ENCODE measurements around the gene S100A1. TPM values are rescaled to one million over a fixed set of nuclear protein-coding genes. Genes with fewer than 3 reads are reported as not detected.

S100A1 gene
- total RNA-seq, 2 experiments from 2014 or later, result not detected

DNA sequence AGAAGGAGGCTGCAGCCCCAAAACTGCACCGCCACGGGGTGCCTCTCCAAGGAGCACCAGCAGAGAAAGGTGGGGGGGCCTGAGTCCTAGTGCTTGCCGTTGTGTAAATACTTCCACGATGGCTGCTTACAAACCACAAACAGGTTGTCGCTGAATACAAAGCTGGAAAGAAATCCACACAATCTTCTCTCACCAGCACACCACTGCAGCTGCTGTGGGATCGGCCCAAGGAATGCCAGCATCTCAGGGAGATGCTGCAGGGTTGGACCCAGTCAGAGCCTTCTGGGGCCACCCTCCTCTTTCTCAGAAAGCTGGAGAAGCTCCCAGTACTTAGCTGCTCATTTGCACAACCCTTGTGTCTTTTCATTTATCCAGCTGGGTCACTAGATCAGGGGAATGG lies 9.1 kb upstream of the S100A1 start:
- Mint-ChIP-seq H3K27me3 (no peaks in the 10 kb centered on the region), H3K27ac (no peak overlapping the region), H3K9me3 (no peaks in the 10 kb centered on the region), H3K4me3 (no peak overlapping the region), H3K36me3 (ENCODE audit: low read depth) (no peaks in the 10 kb centered on the region), H3K4me1 (ENCODE audit: low read depth) (peaks cover 5% of the 10 kb centered on the region)
- intact Hi-C loops (cut with DNase I, micrococcal nuclease), result loop anchor here in 1 of 2 experiments (5.0 kb wide), 1 partner anchor 47 kb away; no protein-coding TSS in a partner anchor
- Histone ChIP-seq H3K27ac (ENCODE audit: low read depth in 1 of 2, low read length in 2 of 2) (no peak overlapping the region), H3K36me3 (ENCODE audit: insufficient read depth, low read length) (no peaks in the 10 kb centered on the region), H3K4me3 (ENCODE audit: low read length) (no peak overlapping the region), H3K4me1 (ENCODE audit: insufficient read depth, low read length) (peaks cover 7% of the 10 kb centered on the region), H3K27me3 (ENCODE audit: control insufficient read depth in 1 of 2, insufficient read depth in 2 of 2, low read length in 2 of 2) (no peaks in the 10 kb centered on the region), H3K9me3 (ENCODE audit: control insufficient read depth in 1 of 2, insufficient read depth in 1 of 2, low read length in 2 of 2) (no peaks in the 10 kb centered on the region)
- POLR2A ChIA-PET, result interaction anchor here (1.8 kb wide), 1 partner anchor 15 kb away, joined by 9 read pairs; the partner anchor contains the start of gene CHTOP
- ATAC-seq (ENCODE audit: poor library complexity) (no peak), DNase-seq (no peak)
- CTCF ChIA-PET, result no interaction called here
- TF ChIP-seq, protein P1, sequence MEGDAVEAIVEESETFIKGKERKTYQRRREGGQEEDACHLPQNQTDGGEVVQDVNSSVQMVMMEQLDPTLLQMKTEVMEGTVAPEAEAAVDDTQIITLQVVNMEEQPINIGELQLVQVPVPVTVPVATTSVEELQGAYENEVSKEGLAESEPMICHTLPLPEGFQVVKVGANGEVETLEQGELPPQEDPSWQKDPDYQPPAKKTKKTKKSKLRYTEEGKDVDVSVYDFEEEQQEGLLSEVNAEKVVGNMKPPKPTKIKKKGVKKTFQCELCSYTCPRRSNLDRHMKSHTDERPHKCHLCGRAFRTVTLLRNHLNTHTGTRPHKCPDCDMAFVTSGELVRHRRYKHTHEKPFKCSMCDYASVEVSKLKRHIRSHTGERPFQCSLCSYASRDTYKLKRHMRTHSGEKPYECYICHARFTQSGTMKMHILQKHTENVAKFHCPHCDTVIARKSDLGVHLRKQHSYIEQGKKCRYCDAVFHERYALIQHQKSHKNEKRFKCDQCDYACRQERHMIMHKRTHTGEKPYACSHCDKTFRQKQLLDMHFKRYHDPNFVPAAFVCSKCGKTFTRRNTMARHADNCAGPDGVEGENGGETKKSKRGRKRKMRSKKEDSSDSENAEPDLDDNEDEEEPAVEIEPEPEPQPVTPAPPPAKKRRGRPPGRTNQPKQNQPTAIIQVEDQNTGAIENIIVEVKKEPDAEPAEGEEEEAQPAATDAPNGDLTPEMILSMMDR (IDR thresholded peaks at IDR 0.05), result no peak

DNA sequence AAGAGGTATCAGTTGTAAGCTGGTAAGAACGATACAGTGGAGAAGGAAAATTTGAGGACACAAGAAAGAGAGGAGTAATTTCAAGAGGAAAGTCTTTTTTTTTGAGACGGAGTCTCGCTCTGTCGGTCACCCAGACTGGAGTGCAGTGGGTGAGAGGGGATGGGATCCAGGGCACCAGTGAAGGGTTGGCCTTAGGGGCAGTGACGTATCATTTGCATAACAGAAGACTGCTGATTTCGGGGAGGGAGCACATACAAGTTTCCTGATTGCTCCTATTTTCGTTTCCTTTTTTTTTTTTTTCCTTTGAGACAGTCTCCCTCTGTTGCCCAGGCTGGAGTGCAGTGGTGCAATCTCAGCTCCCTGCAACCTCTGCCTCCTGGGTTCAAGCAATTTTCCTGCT lies 5.1 kb upstream of the S100A1 start:
- H3K9me3 ChIP-seq (ENCODE audit: control insufficient read depth in 1 of 2, insufficient read depth in 1 of 2, low read length in 2 of 2), result no peaks in the 10 kb centered on the region
- ChIA-PET POLR2A (no interaction called here), CTCF (interaction anchor here (1.4 kb wide), 1 partner anchor 113 kb away, joined by 4 read pairs; no protein-coding TSS in a partner anchor)
- no peaks in the 10 kb centered on the region for H3K27me3 ChIP-seq (ENCODE audit: control insufficient read depth in 1 of 2, insufficient read depth in 2 of 2, low read length in 2 of 2)
- peaks cover 6% of the 10 kb centered on the region for H3K4me1 ChIP-seq (ENCODE audit: insufficient read depth, low read length)
- no peaks in the 10 kb centered on the region for H3K27me3 Mint-ChIP-seq
- ATAC-seq (ENCODE audit: poor library complexity) (no peak), DNase-seq (no peak)
- H3K4me3 Mint-ChIP-seq, result no peak overlapping the region
- no peak overlapping the region for H3K27ac ChIP-seq (ENCODE audit: low read depth in 1 of 2, low read length in 2 of 2)
- no peaks in the 10 kb centered on the region for H3K36me3 ChIP-seq (ENCODE audit: insufficient read depth, low read length)
- TF ChIP-seq, protein P1 (IDR thresholded peaks at IDR 0.05), result no peak
- intact Hi-C loops (cut with DNase I, micrococcal nuclease), result no loop called here
- H3K9me3 Mint-ChIP-seq, result no peaks in the 10 kb centered on the region
- no peak overlapping the region for H3K27ac Mint-ChIP-seq
- H3K36me3 Mint-ChIP-seq (ENCODE audit: low read depth), result no peaks in the 10 kb centered on the region
- no peak overlapping the region for H3K4me3 ChIP-seq (ENCODE audit: low read length)
- H3K4me1 Mint-ChIP-seq (ENCODE audit: low read depth), result no peaks in the 10 kb centered on the region

DNA sequence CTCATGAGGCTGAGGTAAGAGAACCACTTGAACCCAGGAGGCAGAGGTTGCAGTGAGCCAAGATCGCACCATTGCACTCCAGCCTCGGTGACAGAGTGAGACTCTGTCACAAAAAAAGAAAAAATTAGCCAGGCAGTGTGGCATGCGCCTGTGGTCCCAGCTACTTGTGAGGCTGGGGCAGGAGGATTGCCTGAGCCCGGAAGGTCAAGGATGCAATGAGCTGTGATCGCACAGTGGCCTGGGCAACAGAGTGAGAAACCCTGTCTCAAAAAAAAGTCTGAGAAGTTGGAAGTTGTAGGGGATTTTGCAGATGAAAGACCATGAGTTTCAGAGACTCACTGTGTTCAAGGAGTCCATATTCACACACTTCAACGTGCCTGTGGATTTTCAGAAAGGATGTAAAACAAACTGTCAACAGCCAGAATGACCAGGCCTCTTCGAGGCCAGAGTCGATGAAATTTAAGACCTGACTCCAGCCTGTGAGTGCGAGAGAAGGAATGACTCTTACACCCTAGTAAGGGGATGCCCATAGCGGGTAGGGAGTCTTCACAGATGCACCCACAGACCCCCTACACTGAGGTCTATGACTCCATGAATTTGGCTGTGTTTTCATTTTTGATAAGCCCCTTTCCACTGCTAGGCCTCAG lies 3.1 kb upstream of the S100A1 start:
- POLR2A ChIA-PET, result interaction anchor here (1.0 kb wide), 1 partner anchor 9 kb away, joined by 4 read pairs; the partner anchor contains the start of gene CHTOP
- H3K9me3 ChIP-seq (ENCODE audit: control insufficient read depth in 1 of 2, insufficient read depth in 1 of 2, low read length in 2 of 2), result no peaks in the 10 kb centered on the region

More for the DNA sequence above, 3.1 kb upstream of the S100A1 start:
- H3K4me3 ChIP-seq (ENCODE audit: low read length), result no peak overlapping the region
- intact Hi-C loops (cut with DNase I, micrococcal nuclease), result no loop called here
- CTCF ChIA-PET, result no interaction called here
- Mint-ChIP-seq H3K36me3 (ENCODE audit: low read depth) (no peaks in the 10 kb centered on the region), H3K4me1 (ENCODE audit: low read depth) (no peaks in the 10 kb centered on the region), H3K27me3 (no peaks in the 10 kb centered on the region), H3K27ac (no peak overlapping the region), H3K9me3 (no peaks in the 10 kb centered on the region), H3K4me3 (no peak overlapping the region)
- no peak overlapping the region for H3K27ac ChIP-seq (ENCODE audit: low read depth in 1 of 2, low read length in 2 of 2)
- DNase-seq (no peak), ATAC-seq (ENCODE audit: poor library complexity) (no peak)
- H3K4me1 ChIP-seq (ENCODE audit: insufficient read depth, low read length), result peaks cover 6% of the 10 kb centered on the region
- H3K27me3 ChIP-seq (ENCODE audit: control insufficient read depth in 1 of 2, insufficient read depth in 2 of 2, low read length in 2 of 2), result no peaks in the 10 kb centered on the region
- TF ChIP-seq, protein P1 (IDR thresholded peaks at IDR 0.05), result no peak
- H3K36me3 ChIP-seq (ENCODE audit: insufficient read depth, low read length), result no peaks in the 10 kb centered on the region

All from CD4-positive, alpha-beta T cell (primary cell).